HFFc6 (cell line): ENCODE results near the gene SIL1. TPM values are rescaled to one million over a fixed set of nuclear protein-coding genes. Genes with fewer than 3 reads are reported as not detected.

ENCODE experiments used
- DNase-seq: peaks from one replicate; pipeline ENCODE4 v3.0.0-alpha.2; 2018
- H3K27ac Mint-ChIP-seq: 2 replicates; pipeline ENCODE4 v1.8.0; 2020; ENCODE audit warnings: mild to moderate bottlenecking, mixed read lengths
- H3K27me3 Mint-ChIP-seq: 2 replicates; pipeline ENCODE4 v1.8.0; 2021; ENCODE audit warnings: mild to moderate bottlenecking, moderate library complexity, mixed read lengths; ENCODE audit not compliant: insufficient read depth
- H3K36me3 Mint-ChIP-seq: 2 replicates; pipeline ENCODE4 v1.8.0; 2021; ENCODE audit warnings: low read depth, mixed read lengths
- H3K4me1 Mint-ChIP-seq: 2 replicates; pipeline ENCODE4 v1.8.0; 2020; ENCODE audit warnings: low read depth, mixed read lengths
- H3K4me3 Mint-ChIP-seq: 2 replicates; pipeline ENCODE4 v1.8.0; 2020; ENCODE audit warnings: mild to moderate bottlenecking, moderate library complexity, mixed read lengths
- H3K9me3 Mint-ChIP-seq: 2 replicates; pipeline ENCODE4 v1.8.0; 2020; ENCODE audit warnings: mild to moderate bottlenecking, mixed read lengths
- CTCF ChIP-seq: fragments of 200-600 bp; sonication (generic); IDR thresholded peaks from 2 replicates; pipeline ENCODE4 v1.5.0; 2021; ENCODE audit warnings: antibody characterized with exemption, mild to moderate bottlenecking
- total RNA-seq, 6 experiments: library from RNA; stranded (reverse); fragmentation: NEBNext Ultra II Directional; extraction: Animal tissue kit (Norgen Biotek cat#: 25700); gene quantifications; 2 replicates in 1 of 6; 3 replicates in 5 of 6; pipeline ENCODE4 v1.2.3, GENCODE V29; 2021

SIL1 gene
- total RNA-seq, 6 experiments from 2014 or later = 64.7 to 84.7 (median 78.7) TPM

DNA sequence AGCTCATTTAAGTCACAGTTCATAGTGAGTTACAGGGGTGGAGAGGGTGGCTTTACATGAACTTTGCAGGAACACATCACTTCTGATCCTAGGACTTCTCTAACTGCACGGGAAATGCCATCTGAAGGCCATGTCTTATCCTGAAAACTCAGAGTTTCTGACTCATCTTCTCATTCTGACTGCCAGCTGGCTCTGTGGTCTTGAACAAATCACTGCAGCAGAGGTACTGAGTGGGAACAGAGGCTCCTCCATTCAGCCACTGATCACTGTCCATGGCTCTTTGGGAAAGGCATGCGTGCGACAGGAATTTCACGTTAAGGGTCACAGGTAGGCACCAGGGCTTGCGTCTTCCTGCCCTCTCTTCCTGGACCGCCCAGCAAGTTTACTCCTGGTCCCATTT, 208.4 kb downstream of the SIL1 start:
- Mint-ChIP-seq H3K27me3 (no peaks in the 10 kb centered on the region; the same call in 1 of the 2 replicates), H3K9me3 (no peaks in the 10 kb centered on the region), H3K36me3 (no peaks in the 10 kb centered on the region), H3K4me3 (no peak overlapping the region), H3K27ac (no peak overlapping the region), H3K4me1 (peaks cover 36% of the 10 kb centered on the region)
- TF ChIP-seq CTCF = no peak
- DNase-seq = peak; percentile 43

DNA sequence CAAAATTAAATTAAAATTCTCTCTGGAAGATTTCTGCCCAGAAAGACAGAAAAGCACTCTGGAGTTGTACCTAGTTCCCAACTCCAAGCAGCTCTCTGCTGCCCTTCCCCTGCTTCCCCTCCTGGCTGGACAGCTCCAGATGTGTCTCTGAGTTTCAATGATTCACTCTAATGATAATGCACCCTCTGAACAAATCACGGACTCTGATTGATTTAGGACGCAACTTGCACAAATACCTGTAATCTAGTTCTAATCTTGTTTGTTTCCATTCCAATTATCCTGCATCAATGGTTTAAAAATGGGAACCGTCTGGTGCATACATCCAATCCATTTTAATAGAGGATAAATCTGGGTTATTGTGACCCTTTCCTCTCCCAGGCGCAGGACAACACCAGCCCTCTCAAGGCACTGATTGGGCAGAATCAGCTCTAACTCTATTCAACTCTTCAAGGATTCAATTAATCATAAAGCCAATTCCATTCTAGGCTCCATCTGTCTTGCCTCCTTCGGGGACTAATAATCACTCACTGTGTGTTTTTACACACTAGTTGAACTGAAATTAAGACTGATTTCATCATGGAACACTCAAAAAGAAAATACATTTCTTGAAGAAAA, 211.9 kb downstream of the SIL1 start:
- Mint-ChIP-seq H3K27me3 (no peaks in the 10 kb centered on the region; the same call in 1 of the 2 replicates), H3K9me3 (no peaks in the 10 kb centered on the region), H3K4me1 (peaks cover 48% of the 10 kb centered on the region), H3K36me3 (no peaks in the 10 kb centered on the region), H3K4me3 (no peak overlapping the region), H3K27ac (no peak overlapping the region)
- DNase-seq = no peak
- no peak for TF ChIP-seq CTCF

DNA sequence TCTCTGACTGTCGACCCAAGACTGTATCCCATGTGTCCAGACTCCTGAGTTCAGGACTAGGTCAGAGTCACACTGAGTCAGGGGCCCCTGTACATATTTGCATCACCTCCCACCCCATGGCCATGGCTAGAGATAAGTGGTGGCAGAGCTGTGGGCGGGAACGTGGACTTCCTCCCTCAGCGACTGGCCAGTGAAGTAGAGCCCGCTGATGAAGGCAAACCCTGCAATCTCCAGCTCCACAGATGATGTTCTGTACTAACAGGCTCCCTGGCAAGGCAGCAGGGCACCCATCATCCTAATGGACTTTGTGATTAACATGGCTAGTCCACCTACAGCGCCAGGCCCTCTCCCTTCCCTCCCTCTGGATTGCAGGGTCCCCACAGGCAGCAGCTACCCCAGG, 212.5 kb downstream of the SIL1 start:
- H3K4me1 Mint-ChIP-seq = peaks cover 54% of the 10 kb centered on the region
- no peaks in the 10 kb centered on the region for H3K9me3 Mint-ChIP-seq
- no peaks in the 10 kb centered on the region; the same call in 1 of the 2 replicates for H3K27me3 Mint-ChIP-seq
- H3K4me3 Mint-ChIP-seq = no peak overlapping the region
- H3K36me3 Mint-ChIP-seq = no peaks in the 10 kb centered on the region
- no peak for DNase-seq
- TF ChIP-seq CTCF = no peak
- no peak overlapping the region for H3K27ac Mint-ChIP-seq

DNA sequence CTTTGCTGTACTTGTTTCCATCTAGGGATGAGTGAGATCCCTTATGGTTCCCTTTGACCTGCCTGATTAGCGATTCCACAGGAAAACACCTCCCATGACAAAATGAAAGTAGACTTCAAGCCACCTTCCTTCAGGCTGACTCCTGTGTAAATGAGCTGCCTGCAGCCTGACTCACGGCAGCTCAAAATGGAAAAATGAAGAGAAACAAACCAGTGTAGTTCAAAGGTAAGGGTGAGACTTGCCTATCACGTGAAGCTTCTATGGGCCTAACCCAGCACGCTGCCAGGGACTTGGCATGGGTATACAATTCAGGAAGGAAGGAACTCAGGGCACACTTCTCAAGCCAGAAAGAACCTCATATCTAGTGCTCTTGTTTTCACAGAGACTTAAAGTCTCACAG, 212.9 kb downstream of the SIL1 start:
- DNase-seq = no peak
- H3K9me3 Mint-ChIP-seq = no peaks in the 10 kb centered on the region
- peaks cover 58% of the 10 kb centered on the region for H3K4me1 Mint-ChIP-seq
- no peak overlapping the region; the same call in 1 of the 2 replicates for H3K4me3 Mint-ChIP-seq
- no peaks in the 10 kb centered on the region for H3K36me3 Mint-ChIP-seq
- peak overlapping the region; percentile 22; the same call in 1 of the 2 replicates for H3K27ac Mint-ChIP-seq
- H3K27me3 Mint-ChIP-seq = no peaks in the 10 kb centered on the region; the same call in 1 of the 2 replicates
- no peak for TF ChIP-seq CTCF

- Mint-ChIP-seq H3K27ac (no peak overlapping the region), H3K9me3 (no peaks in the 10 kb centered on the region), H3K4me3 (no peak overlapping the region), H3K36me3 (no peaks in the 10 kb centered on the region), H3K27me3 (no peaks in the 10 kb centered on the region; the same call in 1 of the 2 replicates), H3K4me1 (peaks cover 53% of the 10 kb centered on the region)
- DNase-seq = no peak
- TF ChIP-seq CTCF = no peak
Measured at GRCh38 chr5:138983984-138984383, 214.2 kb downstream of the SIL1 start.
